Myocyte (in vitro differentiated cells): ENCODE measurements around the gene CKS1B. TPM values are rescaled to one million over a fixed set of nuclear protein-coding genes. Genes with fewer than 3 reads are reported as not detected.

Experiments
- DNase-seq: peaks from one replicate; pipeline ENCODE4 v3.0.0-alpha.2; 2012; ENCODE audit warnings: low read depth
- polyA plus RNA-seq: library from polyadenylated mRNA; unstranded; fragments of >200 nt; gene quantifications from one replicate; pipeline ENCODE4 v1.2.1, GENCODE V29; 2012; ENCODE audit warnings: missing spikeins
- total RNA-seq: library from RNA; depleted of rRNA; stranded (reverse); fragments of >200 nt; gene quantifications from 2 replicates; pipeline ENCODE4 v1.2.3, GENCODE V29; 2014

The CKS1B gene
- 26.6 and 33.5 TPM in 2 replicates for total RNA-seq
- 56.5 TPM for polyA plus RNA-seq

- DNase-seq = peak; percentile 100
Observed at GRCh38 chr1:154974102-154974807, at the start of gene CKS1B. TSS of gene CKS1B (plus strand) at chr1:154974681. CDS start at chr1:154974746, 65 bp downstream.

DNA sequence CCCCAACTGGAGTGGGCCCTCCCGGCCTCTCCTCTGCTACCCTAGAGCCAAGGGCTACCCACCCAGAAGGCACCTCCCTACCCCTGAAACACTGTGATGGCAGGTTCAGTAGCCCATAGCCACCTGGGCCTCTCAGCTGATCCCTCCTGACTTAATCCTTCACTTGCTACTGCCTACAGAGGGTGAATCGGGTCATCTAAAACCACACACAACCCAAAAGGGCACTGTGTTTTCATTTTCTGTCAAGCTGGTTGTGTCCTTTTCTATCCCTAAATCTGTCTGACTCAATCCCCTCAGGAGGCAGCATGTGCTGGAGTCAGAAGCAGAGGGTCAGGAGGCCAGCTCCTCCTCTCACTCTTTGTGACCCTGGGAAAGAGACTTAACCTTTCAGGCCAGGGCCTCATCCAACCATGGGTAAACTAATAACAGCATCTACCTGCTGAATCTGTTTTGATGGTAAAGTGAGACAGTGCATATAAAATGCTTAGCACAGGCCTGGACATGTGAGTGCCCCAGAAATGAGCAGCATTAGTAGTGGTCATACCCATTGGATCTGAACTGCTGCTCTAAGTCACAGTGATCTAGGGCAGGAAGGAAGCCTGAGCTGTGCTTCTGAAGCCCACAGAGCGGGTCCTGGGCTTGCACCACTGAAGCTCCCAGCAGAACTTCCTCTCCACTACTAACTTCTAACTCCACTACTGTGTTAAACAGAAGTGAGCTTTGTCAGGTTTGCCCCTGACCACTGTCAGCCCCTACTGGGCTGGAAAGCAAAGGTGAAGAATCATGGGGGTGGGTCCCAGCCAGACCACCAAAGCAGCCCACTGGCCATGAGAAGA lies 48.9 kb upstream of the CKS1B start:
- no peak for DNase-seq

GRCh38 chr1:154926201-154926600 lies 48.3 kb upstream of the CKS1B start:
- no peak for DNase-seq

DNA sequence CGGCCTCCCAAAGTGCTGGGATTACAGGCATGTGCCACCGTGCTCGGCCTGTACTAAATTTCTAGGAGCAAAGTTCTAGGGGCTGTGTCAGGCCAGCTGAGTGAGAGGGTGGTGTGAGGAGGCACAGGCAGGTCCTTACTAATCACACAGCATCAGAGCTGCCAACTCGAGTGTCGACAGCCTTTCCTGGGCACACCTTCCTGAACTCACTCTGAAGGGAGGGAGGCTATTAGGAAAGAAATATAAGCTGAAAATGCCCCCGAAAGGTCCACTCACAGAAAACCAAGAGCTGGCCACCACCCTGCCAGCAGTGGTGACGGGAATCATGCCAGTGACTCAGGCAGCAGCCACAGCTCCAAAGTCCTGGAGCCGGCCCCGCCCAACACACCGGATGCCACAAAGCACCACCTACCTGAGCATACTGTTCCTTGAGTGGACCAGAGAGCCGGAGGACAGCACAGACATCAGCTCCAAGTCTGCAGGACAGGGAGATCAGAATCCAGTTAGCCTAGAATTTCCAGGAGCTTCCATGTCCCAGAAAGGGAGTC lies 42.5 kb upstream of the CKS1B start:
- DNase-seq = peak; percentile 31

DNA sequence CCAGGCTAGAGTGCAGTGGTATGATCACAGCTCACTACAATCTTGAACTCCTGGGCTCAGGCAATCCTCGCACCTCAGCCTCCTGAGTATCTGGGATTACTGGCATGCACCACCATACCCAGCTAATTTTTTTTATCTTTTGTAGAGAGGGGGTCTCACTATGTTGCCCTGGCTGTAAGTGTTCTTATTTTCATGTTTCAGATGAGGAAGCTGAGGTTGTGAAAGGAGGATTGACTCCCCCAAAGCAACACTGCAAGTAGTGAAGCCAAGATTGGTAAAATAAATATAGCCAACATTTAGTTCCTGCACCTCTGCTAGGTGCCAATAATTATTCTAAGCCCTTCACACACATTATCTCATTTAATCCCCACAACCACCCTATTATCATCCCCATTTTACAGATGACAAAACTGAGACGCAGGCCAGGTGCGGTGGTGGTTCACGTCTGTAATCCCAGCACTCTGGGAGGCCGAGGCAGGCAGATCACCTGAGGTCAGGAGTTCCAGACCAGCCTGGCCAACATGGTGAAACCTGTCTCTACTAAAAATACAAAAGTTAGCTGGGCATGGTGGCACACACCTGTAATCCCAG lies 40.0 kb upstream of the CKS1B start:
- no peak for DNase-seq

GRCh38 chr1:154935749-154936554 lies 38.5 kb upstream of the CKS1B start:
- no peak for DNase-seq

DNA sequence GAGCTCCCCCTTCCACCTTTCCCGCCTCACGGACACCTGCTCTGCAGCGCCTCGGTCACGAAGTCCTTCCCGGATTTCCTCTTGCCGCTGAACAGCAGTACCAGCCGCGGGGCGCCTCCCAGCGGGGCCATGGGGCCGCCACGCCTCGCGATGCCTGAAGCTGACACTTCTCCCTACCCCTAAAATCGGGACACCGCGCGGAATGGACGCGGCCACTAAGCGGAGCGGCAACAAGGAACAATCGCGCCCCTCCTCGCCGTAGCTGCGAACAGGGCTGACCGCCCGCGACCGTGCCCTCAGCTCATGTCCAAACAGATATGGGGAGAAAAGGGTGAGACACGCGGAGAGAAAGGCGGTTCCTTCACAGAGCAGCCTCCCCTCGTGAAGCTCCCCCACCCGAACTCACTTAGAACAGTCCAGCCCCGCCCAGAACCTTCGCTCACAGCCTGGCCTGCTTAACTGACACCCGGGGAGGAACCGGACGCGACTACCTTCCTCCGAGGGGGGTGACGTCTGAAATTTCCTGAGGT lies 37.9 kb upstream of the CKS1B start, which contains the start of gene PMVK:
Gene PMVK (minus strand): TSS at position 165 of the 530 bp plus-strand sequence. CDS start 34 bp downstream, at position 131.
- peak; percentile 98 for DNase-seq

GRCh38 chr1:154937085-154937987 lies 37.1 kb upstream of the CKS1B start:
- peak; percentile 95 for DNase-seq

DNA sequence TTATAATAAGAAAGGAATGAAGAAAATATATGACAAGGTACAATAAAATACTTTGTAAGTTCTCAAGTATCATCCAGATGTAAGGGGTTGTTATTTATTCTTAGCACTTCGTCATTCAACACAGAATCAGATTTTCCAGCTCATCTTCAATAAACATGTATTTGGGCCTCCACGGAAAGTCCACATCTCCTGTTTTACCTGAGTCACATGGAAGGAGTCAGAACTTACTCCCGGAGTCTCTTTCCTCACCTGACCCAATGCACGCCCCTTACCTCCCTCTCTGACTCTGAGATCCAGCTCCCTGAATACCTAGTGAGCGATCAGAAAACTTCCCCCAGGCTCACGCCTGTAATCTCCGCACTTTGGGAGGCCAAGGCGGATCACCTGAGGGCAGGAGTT lies 36.5 kb upstream of the CKS1B start:
- DNase-seq = no peak

DNA sequence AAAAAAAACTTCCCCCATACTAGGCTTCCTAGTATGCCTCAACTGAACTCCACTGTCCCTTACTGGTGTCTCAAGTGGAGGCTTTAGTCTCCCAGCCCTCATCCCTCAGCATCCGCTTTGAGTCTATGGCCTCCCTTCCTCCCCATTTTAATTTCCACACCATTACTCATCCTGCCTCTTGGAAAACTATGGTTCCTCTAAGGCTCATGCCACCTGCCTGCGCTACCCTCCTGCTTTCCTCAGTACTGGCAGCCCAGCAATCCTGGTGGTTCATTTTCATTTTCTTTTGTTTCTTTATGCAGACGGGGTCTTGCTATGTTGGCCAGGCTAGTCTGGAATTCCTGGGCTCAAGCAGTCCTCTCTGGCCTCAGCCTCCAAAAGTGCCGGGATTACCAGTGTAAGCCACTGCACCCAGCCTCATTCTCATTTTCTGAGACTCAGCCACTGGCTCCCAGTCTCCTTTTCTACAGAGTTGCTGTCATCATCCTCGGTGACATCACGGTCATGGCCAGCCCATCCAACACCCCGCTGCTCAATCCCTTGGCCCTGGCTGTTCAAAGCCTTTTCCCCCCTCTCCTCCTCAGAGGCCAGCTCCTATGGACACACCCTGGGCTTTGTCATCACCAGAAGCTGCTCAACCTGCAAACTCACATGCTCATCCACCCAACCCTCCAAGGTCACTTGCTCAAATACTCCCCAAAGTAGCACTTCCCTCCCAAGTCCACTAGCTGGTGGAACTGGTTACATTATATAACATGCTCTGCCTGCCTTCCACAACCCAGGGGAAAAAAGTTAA lies 35.7 kb upstream of the CKS1B start:
- DNase-seq = no peak

- no peak for DNase-seq
Observed at GRCh38 chr1:154940213-154940560, 34.3 kb upstream of the CKS1B start.

DNA sequence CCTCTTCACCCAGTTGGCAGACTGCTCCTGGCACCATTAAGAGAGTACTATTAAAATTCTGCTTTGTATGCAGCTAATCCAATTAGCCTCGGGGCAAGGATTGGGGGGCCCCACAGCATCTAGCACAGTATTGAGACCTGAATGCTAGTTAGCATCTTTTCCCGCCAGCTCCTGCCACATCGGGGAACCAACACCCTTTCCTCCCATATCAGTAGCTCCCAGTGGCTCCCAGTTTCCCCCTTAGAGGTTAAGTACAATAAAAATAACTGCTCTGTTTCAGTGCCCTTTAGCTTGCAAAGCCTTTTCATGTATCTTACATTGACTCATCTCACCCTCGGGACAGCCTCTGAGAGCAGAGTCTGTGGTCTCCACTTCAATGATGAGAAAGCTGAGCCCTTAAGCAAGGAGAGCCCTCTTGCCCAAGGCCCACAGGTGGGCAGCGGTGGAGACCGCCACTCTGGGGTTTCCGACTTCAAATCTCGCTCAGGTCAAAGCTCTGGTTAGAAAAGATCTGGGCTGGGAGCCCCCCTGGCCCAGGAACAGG lies 33.8 kb upstream of the CKS1B start:
- no peak for DNase-seq

- DNase-seq = peak; percentile 22
Observed at GRCh38 chr1:154941333-154942013, 33.0 kb upstream of the CKS1B start.

DNA sequence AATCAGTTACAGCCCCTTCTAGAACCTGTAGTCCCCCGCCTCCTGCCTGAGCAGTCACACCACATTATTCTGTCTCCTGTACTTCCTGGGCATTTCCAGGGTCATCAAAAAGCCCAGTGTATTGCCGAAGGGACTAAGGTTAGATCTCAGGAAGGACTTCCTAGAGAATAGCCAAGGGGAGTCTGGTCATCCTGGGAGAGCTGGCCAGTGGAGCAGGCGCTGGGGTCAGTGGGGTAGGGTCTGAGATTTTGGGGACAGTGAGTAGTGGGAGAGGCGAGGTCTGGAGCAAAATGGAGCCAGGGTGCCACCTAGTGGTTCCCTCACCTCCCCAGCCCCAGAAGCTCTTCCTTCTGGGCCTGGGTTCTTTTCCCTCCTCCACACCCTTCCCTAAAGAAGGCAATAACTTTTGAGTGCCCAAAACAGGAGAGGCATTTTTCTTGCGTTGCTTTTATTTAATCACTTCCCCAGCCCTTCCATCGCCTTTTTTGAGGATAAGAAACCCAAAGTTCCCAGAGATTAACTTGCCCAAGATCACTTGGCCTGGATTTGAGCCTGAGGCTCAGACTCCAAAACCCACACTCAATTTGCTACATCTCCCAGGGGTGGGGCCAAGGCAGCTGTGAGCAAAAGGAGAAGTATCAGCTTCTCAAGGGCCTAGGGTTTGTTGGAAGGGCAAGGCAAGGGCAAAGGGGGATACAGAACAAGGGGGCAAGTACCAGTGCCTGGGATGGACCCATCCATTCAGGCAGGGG lies 30.7 kb upstream of the CKS1B start:
- peak; percentile 37 for DNase-seq

DNA sequence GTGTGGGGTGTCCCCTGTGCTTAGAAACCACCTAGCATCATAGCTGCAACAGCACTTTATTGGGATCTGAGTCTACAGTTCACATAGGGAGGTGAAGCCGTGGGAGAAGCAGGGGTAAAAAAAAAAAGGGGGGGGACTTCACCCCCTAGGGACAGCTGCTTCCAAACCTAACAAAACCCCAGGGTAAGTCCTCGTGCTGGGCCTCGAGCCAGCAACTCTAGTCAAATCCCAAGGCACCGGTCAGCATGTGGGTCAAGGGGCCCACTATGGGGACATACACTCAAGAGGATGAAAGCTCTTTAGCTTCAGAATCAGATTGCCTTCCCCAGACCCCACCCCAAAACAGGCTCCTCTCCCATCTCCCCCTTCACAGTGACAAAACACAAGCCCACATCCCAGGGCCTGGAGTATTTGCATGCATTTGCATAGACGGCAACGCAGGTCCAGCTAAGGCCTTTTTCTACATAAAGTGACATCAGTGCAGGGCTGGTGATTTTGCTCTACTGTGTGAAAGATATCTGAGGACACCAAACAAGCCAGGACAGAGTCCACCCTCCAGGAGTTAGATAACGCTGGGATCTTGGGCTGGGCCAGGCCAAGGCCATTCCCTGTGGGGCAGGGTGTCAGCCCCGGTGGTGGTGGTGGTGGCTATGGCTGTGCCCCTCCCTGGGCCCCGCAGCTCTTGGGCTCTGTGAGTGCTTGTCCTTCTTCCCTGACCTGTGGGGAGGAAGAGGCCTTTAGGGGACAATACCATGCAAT lies 29.9 kb upstream of the CKS1B start:
- peak; percentile 29 for DNase-seq
